Ishikawa (cell line): Measurements from ENCODE around the gene SMTNL2.

Source experiments
- CEBPB ChIP-seq: IDR thresholded peaks from 2 replicates; pipeline ENCODE4 v1.6.1; 2012
- EP300 ChIP-seq: IDR thresholded peaks from 2 replicates; pipeline ENCODE4 v1.6.1; 2012; ENCODE audit warnings: borderline replicate concordance
- RAD21 ChIP-seq: IDR thresholded peaks from 2 replicates; pipeline ENCODE4 v1.6.1; 2012; ENCODE audit warnings: low read depth
- TF ChIP-seq, protein P1 (sequence below): IDR thresholded peaks from 2 replicates; pipeline ENCODE4 v1.6.1; 2012; ENCODE audit warnings: low read depth, mild to moderate bottlenecking

DNA sequence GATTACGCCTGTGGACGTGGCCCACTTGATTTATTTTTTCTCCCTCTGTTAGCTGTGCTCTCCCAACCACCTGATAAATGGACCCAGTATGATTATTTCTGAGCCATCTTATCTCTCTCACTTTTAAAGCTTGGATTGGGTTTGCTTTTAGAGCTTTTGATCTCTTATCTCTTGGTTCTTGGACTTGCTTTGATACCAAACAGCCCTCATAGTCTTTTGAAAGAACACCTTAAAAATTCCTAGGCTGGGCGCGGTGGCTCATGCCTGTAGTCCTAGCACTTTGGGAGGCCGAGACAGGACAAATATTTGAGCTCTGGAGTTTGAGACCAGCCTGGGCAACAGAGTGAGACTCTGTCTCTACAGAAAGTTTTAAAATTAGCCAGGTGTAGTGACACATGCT lies 25.8 kb downstream of the SMTNL2 start:
- TF ChIP-seq RAD21 (no peak), EP300 (no peak), CEBPB (no peak)
- TF ChIP-seq, protein P1, sequence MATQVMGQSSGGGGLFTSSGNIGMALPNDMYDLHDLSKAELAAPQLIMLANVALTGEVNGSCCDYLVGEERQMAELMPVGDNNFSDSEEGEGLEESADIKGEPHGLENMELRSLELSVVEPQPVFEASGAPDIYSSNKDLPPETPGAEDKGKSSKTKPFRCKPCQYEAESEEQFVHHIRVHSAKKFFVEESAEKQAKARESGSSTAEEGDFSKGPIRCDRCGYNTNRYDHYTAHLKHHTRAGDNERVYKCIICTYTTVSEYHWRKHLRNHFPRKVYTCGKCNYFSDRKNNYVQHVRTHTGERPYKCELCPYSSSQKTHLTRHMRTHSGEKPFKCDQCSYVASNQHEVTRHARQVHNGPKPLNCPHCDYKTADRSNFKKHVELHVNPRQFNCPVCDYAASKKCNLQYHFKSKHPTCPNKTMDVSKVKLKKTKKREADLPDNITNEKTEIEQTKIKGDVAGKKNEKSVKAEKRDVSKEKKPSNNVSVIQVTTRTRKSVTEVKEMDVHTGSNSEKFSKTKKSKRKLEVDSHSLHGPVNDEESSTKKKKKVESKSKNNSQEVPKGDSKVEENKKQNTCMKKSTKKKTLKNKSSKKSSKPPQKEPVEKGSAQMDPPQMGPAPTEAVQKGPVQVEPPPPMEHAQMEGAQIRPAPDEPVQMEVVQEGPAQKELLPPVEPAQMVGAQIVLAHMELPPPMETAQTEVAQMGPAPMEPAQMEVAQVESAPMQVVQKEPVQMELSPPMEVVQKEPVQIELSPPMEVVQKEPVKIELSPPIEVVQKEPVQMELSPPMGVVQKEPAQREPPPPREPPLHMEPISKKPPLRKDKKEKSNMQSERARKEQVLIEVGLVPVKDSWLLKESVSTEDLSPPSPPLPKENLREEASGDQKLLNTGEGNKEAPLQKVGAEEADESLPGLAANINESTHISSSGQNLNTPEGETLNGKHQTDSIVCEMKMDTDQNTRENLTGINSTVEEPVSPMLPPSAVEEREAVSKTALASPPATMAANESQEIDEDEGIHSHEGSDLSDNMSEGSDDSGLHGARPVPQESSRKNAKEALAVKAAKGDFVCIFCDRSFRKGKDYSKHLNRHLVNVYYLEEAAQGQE: no peak
